K562 (cell line): ENCODE results near the gene SNX15. TPM values are rescaled to one million over a fixed set of nuclear protein-coding genes. Genes with fewer than 3 reads are reported as not detected.

Source experiments
- ATAC-seq: fragments of 200-7000 bp; cut with Tn5 transposase; 3 replicates; pipeline ENCODE4 v1.9.1; 2020; ENCODE audit warnings: moderate library complexity
- BruUV-seq: library from RNA; stranded (reverse); fragments of 400-500 nt; replicated peaks from 2 replicates; lab custom pipeline; 2021; lab: Mats Ljungman, UMichigan
- CTCF ChIA-PET: fragments of 300-600 bp; formaldehyde crosslinking; extraction: SDS; loops from one replicate; lab custom pipeline; 2021; ENCODE audit warnings: low intra/inter-chr PET ratio; lab: Yijun Ruan, JAX
- POLR2A ChIA-PET: fragments of 300-600, 350-650 bp; sonication (Branson Sonifier 250); formaldehyde crosslinking; extraction: SDS; loops from one replicate; lab custom pipeline; 2021; ENCODE audit warnings: antibody characterized with exemption, inconsistent platforms; lab: Yijun Ruan, JAX
- DNase-seq, 4 experiments: peaks; one replicate each; pipeline versions ENCODE4 v3.0.0 to v3.0.0-alpha.2; 2011 to 2018; ENCODE audit warnings: low spot score in 3 of 4, mixed read lengths in 3 of 4; ENCODE audit errors: extremely low read depth in 1 of 4
- FAIRE-seq: peaks from 2 replicates; lab custom pipeline; 2011; peaks lifted over from hg19 to GRCh38; lab: Jason Lieb, UNC
- H2AFZ ChIP-seq: 2 replicates; pipeline ENCODE4 v1.6.0; 2011; ENCODE audit warnings: low read depth, low read length, control low read depth, inconsistent platforms
- H3K27ac ChIP-seq: fragments of 200-600 bp; 3 replicates; pipeline ENCODE4 v1.8.0; 2011; ENCODE audit warnings: low read depth, mild to moderate bottlenecking, control low read depth, inconsistent platforms, low read length, moderate library complexity, mixed read lengths; ENCODE audit errors: extremely low read depth
- H3K27me3 ChIP-seq, 2 experiments: fragments of 300-600 bp in 1 of 2; 2 replicates in 1 of 2; 3 replicates in 1 of 2; pipeline versions ENCODE4 v1.6.0 to v1.8.0; 2011; ENCODE audit warnings: inconsistent platforms in 2 of 2, low read length in 2 of 2, mild to moderate bottlenecking in 1 of 2, mixed read lengths in 1 of 2, moderate library complexity in 1 of 2; ENCODE audit not compliant: control insufficient read depth in 2 of 2, insufficient read depth in 2 of 2
- H3K36me3 ChIP-seq: fragments of 300-600 bp; 3 replicates; pipeline ENCODE4 v1.8.0; 2011; ENCODE audit warnings: mild to moderate bottlenecking, low read length, inconsistent platforms; ENCODE audit not compliant: control insufficient read depth, insufficient read depth
- H3K4me1 ChIP-seq, 2 experiments: fragments of 200-600 bp in 1 of 2; replicated peaks in 1 of 2; 2 replicates in 1 of 2; 3 replicates in 1 of 2; pipeline versions ENCODE4 v1.5.1 to v1.8.0; 2011; ENCODE audit warnings: inconsistent platforms in 2 of 2, low read length in 2 of 2, mild to moderate bottlenecking in 1 of 2, mixed read lengths in 1 of 2, moderate library complexity in 1 of 2; ENCODE audit not compliant: control insufficient read depth in 2 of 2, insufficient read depth in 2 of 2
- H3K4me2 ChIP-seq: 2 replicates; pipeline ENCODE4 v1.6.1; 2011; ENCODE audit warnings: low read length, control low read depth, inconsistent platforms, mixed read lengths; ENCODE audit not compliant: insufficient read depth
- H3K4me3 ChIP-seq: fragments of 200-600 bp; sonication (generic), shearing (Covaris generic); 2 replicates; pipeline ENCODE4 v1.5.1; 2016; ENCODE audit warnings: control low read depth, inconsistent platforms
- H3K79me2 ChIP-seq: fragments of 200-600 bp; 3 replicates; pipeline ENCODE4 v1.8.0; 2011; ENCODE audit warnings: low read length, inconsistent platforms; ENCODE audit not compliant: control insufficient read depth, insufficient read depth
- H3K9ac ChIP-seq, 2 experiments: 2 replicates each; pipeline versions ENCODE4 v1.6.0 to v1.6.1; 2011; ENCODE audit warnings: low read depth in 2 of 2, low read length in 2 of 2, control low read depth in 1 of 2, inconsistent platforms in 1 of 2, mild to moderate bottlenecking in 1 of 2, mixed read lengths in 1 of 2; ENCODE audit not compliant: insufficient read depth in 1 of 2
- H3K9me1 ChIP-seq: one replicate; pipeline ENCODE4 v1.6.0; 2011; ENCODE audit warnings: inconsistent platforms, mild to moderate bottlenecking, low read length, moderate library complexity; ENCODE audit not compliant: control insufficient read depth, insufficient read depth
- H3K9me3 ChIP-seq: replicated peaks from 2 replicates; pipeline ENCODE4 v1.5.1; 2011; ENCODE audit warnings: low read depth, low read length, inconsistent platforms; ENCODE audit not compliant: control insufficient read depth, insufficient read depth
- H4K20me1 ChIP-seq: replicated peaks from 2 replicates; pipeline ENCODE4 v1.6.1; 2011; ENCODE audit warnings: low read length, inconsistent platforms, mixed read lengths; ENCODE audit not compliant: control insufficient read depth, insufficient read depth
- FUS ChIP-seq: fragments of 200-400 bp; formaldehyde crosslinking; optimal IDR thresholded peaks from 2 replicates; pipeline ENCODE3; 2017; ENCODE audit warnings: low read depth, low read length
- HIVEP1 ChIP-seq: fragments of 250-450 bp; sonication (Bioruptor Pico); IDR thresholded peaks from 2 replicates; pipeline ENCODE4 v1.4.0; 2020; ENCODE audit warnings: mild to moderate bottlenecking
- NCOR1 ChIP-seq: fragments of 450-650 bp; IDR thresholded peaks from 2 replicates; pipeline ENCODE4 v1.6.1; 2016; ENCODE audit warnings: mild to moderate bottlenecking, moderate library complexity
- NUFIP1 ChIP-seq: fragments of 450-650 bp; IDR thresholded peaks from 2 replicates; pipeline ENCODE4 v1.6.1; 2018; ENCODE audit not compliant: partially characterized antibody
- PCBP2 ChIP-seq: fragments of 200-400 bp; formaldehyde crosslinking; IDR thresholded peaks from 2 replicates; pipeline ENCODE4 v1.6.1; 2018; ENCODE audit warnings: low read length, low read depth, mild to moderate bottlenecking, moderate library complexity; ENCODE audit not compliant: poor library complexity, severe bottlenecking
- POLR2G ChIP-seq: fragments of 200-400 bp; formaldehyde crosslinking; IDR thresholded peaks from 2 replicates; pipeline ENCODE4 v1.6.1; 2017; ENCODE audit warnings: low read depth, mild to moderate bottlenecking, antibody characterized with exemption, low read length, moderate library complexity
- RREB1 ChIP-seq: fragments of 250-450 bp; sonication (Bioruptor Pico); IDR thresholded peaks from 2 replicates; pipeline ENCODE4 v1.4.0; 2020
- ZNF280A ChIP-seq: fragments of 450-650 bp; IDR thresholded peaks from 2 replicates; pipeline ENCODE4 v1.6.1; 2018; ENCODE audit warnings: mild to moderate bottlenecking, low read depth; ENCODE audit not compliant: partially characterized antibody
- WGBS: fragments of 100-300 bp; shearing (Covaris generic); methylation state at CpG from one replicate; pipeline ENCODE4 v1.1.6; 2016; ENCODE audit warnings: low coverage, mixed read lengths; ENCODE audit not compliant: insufficient coverage; ENCODE audit errors: missing lambda C conversion rate; 5-methylcytosine and 5-hydroxymethylcytosine counted together
- in situ Hi-C: fragments of 300-500 bp; cut with MboI; formaldehyde crosslinking; loops from 4 replicates; pipeline ENCODE4 v1.15.0; 2018; ENCODE audit warnings: inconsistent platforms, mixed read lengths
- intact Hi-C: fragments of 100-400 bp; cut with micrococcal nuclease; formaldehyde crosslinking; loops from 2 replicates; pipeline ENCODE4 v1.14.2; 2022
- polyA plus RNA-seq, 8 experiments: library from polyadenylated mRNA; depleted of rRNA in 4 of 8; stranded (reverse) in 5 of 8; unstranded in 3 of 8; fragments of >200 nt; fragmentation: Nextera tagmentation in 2 of 8; fragmentation: Illumina TruSeq in 1 of 8; extraction: Ambion mirVana in 2 of 8; extraction: Trizol in 1 of 8; gene quantifications; 2 replicates each; pipeline versions ENCODE4 v1.2.1 to v1.2.3, GENCODE V29; 2011 to 2014; ENCODE audit warnings: inconsistent platforms in 1 of 8, missing spikeins in 1 of 8
- total RNA-seq, 7 experiments: library from RNA; depleted of rRNA in 6 of 7; stranded (reverse); fragments of >200 nt in 6 of 7; fragmentation: Illumina TruSeq in 2 of 7; extraction: Trizol in 2 of 7; gene quantifications; 2 replicates each; pipeline versions ENCODE4 v1.2.1 to v1.2.3, GENCODE V29; 2011 to 2021; ENCODE audit warnings: low replicate concordance in 1 of 7

SNX15 gene
- total and polyA plus RNA-seq, 9 of the 15 experiments (the other 6 are each of a cell fraction or from before 2014, with no cell fraction given) = 1.8 to 27.8 (median 15.2) TPM

- no peak overlapping the region for H3K4me2 ChIP-seq
- H3K9me1 ChIP-seq = peaks cover 4% of the 10 kb centered on the region
- H4K20me1 ChIP-seq = no peaks in the 10 kb centered on the region
- 93% methylated on average over 2 of the region's 3 CpGs for WGBS
- DNase-seq (no peak), FAIRE-seq (no peak), ATAC-seq (no peak)
- H3K79me2 ChIP-seq = peaks cover 8% of the 10 kb centered on the region
- no peak overlapping the region for H3K27ac ChIP-seq
- peaks cover 42% of the 10 kb centered on the region; the same call in 2 of the 3 replicates for H3K36me3 ChIP-seq
- intact Hi-C loops = no loop called here
- H3K9me3 ChIP-seq = no peaks in the 10 kb centered on the region; the same call in 1 of the 2 replicates
- CTCF ChIA-PET = no interaction called here
- H3K27me3 ChIP-seq = no peaks in the 10 kb centered on the region
- BruUV-seq = no TSS peak
- POLR2A ChIA-PET = no interaction called here
- no peak overlapping the region for H3K4me3 ChIP-seq
- no peak for TF ChIP-seq HIVEP1 (CRISPR knock-in tag)
- peaks cover 7 to 32% of the 10 kb centered on the region in 2 experiments; a peak in 4 of 5 replicates for H3K4me1 ChIP-seq
- H3K9ac ChIP-seq = peak overlapping the region in 1 of 2 experiments; percentile 67; a peak in 1 of 4 replicates
- in situ Hi-C loops = no loop called here
- no peak overlapping the region for H2AFZ ChIP-seq
Observed at GRCh38 chr11:65021003-65021402, 6.2 kb upstream of the SNX15 start.

GRCh38 chr11:65021509-65021908, 5.7 kb upstream of the SNX15 start:
- Histone ChIP-seq H2AFZ (no peak overlapping the region), H3K36me3 (peaks cover 40% of the 10 kb centered on the region; the same call in 2 of the 3 replicates), H3K4me2 (no peak overlapping the region), H3K9me3 (no peaks in the 10 kb centered on the region; the same call in 1 of the 2 replicates), H3K9ac (peak overlapping the region in 1 of 2 experiments; percentile 67; a peak in 2 of 4 replicates), H3K4me1 (peaks cover 7 to 29% of the 10 kb centered on the region in 2 experiments; a peak in 4 of 5 replicates), H3K27me3 (no peaks in the 10 kb centered on the region), H4K20me1 (no peaks in the 10 kb centered on the region), H3K79me2 (peaks cover 3% of the 10 kb centered on the region; the same call in 2 of the 3 replicates), H3K9me1 (peaks cover 2% of the 10 kb centered on the region), H3K27ac (no peak overlapping the region), H3K4me3 (no peak overlapping the region)
- in situ Hi-C loops = no loop called here
- intact Hi-C loops = no loop called here
- POLR2A ChIA-PET = interaction anchor here (0.7 kb wide), 1 partner anchor 141 kb away, joined by 3 read pairs; no protein-coding TSS in a partner anchor
- no peak for ATAC-seq
- no peak for DNase-seq
- no TSS peak for BruUV-seq
- 98% methylated on average over 8 of the region's 11 CpGs for whole genome bisulfite sequencing
- CTCF ChIA-PET = no interaction called here
- no peak for FAIRE-seq
- no peak for TF ChIP-seq PCBP2
- TF ChIP-seq FUS = no peak
- TF ChIP-seq POLR2G = peak; percentile 52; the same call in 1 of the 2 replicates
- no peak for TF ChIP-seq NCOR1
- no peak for TF ChIP-seq ZNF280A
- no peak for TF ChIP-seq RREB1 (CRISPR knock-in tag)
- TF ChIP-seq NUFIP1 = no peak
